Measurements from ENCODE around the gene FER1L5. TPM values are rescaled to one million over a fixed set of nuclear protein-coding genes. Genes with fewer than 3 reads are reported as not detected.

The FER1L5 gene
- total RNA-seq, 1 experiment from 2014 or later: 1.2 TPM

GRCh38 chr2:96608469-96609455 lies 33.8 kb upstream of the FER1L5 start:
- no peak overlapping the region for H2BK120ac ChIP-seq (ENCODE audit: low read depth, low read length, poor library complexity, severe bottlenecking)
- no peaks in the 10 kb centered on the region for H3K79me1 ChIP-seq (ENCODE audit: insufficient read depth, low read depth, low read length, poor library complexity, severe bottlenecking)
- Mint-ChIP-seq H3K9me3 (no peaks in the 10 kb centered on the region), H3K27ac (peak overlapping the region in 2 of 3 experiments; percentile 27 to 89; a peak in 3 of 7 replicates), H3K4me1 (no peaks in the 10 kb centered on the region), H3K36me3 (ENCODE audit: insufficient read depth in 1 of 3, low read depth in 3 of 3) (peaks cover 65 to 93% (median 92%) of the 10 kb centered on the region in 3 experiments; a peak in 6 of 7 replicates), H3K4me3 (no peak overlapping the region), H3K27me3 (ENCODE audit: low read depth) (no peaks in the 10 kb centered on the region)
- H3K14ac ChIP-seq (ENCODE audit: insufficient read depth, low read length): no peak overlapping the region
- no peak overlapping the region for H4K8ac ChIP-seq (replicated peaks; ENCODE audit: insufficient read length, low read depth, low read length)
- H2BK15ac ChIP-seq (ENCODE audit: low read depth, low read length): no peak overlapping the region
- no peak overlapping the region for H2AK5ac ChIP-seq (ENCODE audit: insufficient read length, low read length)
- no peak overlapping the region for H3K18ac ChIP-seq (ENCODE audit: insufficient read length, low read depth, low read length)
- no peak for TF ChIP-seq CTCF (conservative IDR thresholded peaks at IDR 0.05)
- no peak overlapping the region for H3K4ac ChIP-seq (ENCODE audit: low read depth, low read length)
- no peaks in the 10 kb centered on the region for H3K4me1 ChIP-seq (ENCODE audit: insufficient read depth, low read length)
- H3K27me3 ChIP-seq (ENCODE audit: insufficient read depth, low read length): no peaks in the 10 kb centered on the region
- no peak overlapping the region for H2BK12ac ChIP-seq (ENCODE audit: insufficient read length, low read depth, low read length)
- H3K56ac ChIP-seq (ENCODE audit: insufficient read length, low read depth, low read length): no peak overlapping the region
- no peak overlapping the region for H3K23ac ChIP-seq (ENCODE audit: insufficient read length, low read depth, low read length)
- no peak overlapping the region for H3K9ac ChIP-seq (ENCODE audit: extremely low read depth, insufficient read length, low read length)
- no peak overlapping the region for H2BK20ac ChIP-seq (ENCODE audit: low read depth, low read length, poor library complexity, severe bottlenecking)
- H4K91ac ChIP-seq (ENCODE audit: insufficient read length, low read depth, low read length): no peak overlapping the region
- no peak overlapping the region for H3T11ph ChIP-seq (ENCODE audit: low read length)
- H3K79me2 ChIP-seq (ENCODE audit: insufficient read depth, low read length): no peaks in the 10 kb centered on the region
- DNase-seq: no peak
- H3K9me3 ChIP-seq (ENCODE audit: control insufficient read depth, low read depth, low read length): no peaks in the 10 kb centered on the region
- no peak overlapping the region for H2BK5ac ChIP-seq (ENCODE audit: insufficient read length, low read length)
- no peaks in the 10 kb centered on the region for H4K20me1 ChIP-seq (ENCODE audit: control insufficient read depth, insufficient read depth, insufficient read length)
- H3K27ac ChIP-seq (ENCODE audit: insufficient read length, low read depth, low read length): no peak overlapping the region
- WGBS (ENCODE audit: extremely low coverage, insufficient read length, low lambda C conversion rate): no CpG with 5 or more reads among the region's 13 CpGs
- no peak overlapping the region for H3K4me2 ChIP-seq (ENCODE audit: insufficient read depth, insufficient read length, low read length)
- H4K5ac ChIP-seq (ENCODE audit: insufficient read length, low read depth, low read length): no peak overlapping the region
- H2AFZ ChIP-seq (ENCODE audit: low read length): no peak overlapping the region
- H3K23me2 ChIP-seq (ENCODE audit: insufficient read length, low read depth, low read length, poor library complexity, severe bottlenecking): no peaks in the 10 kb centered on the region
